GDM1 (cell line): ENCODE measurements around the gene PYGO1.
"Not testable (repeated sequence)": the region's sequence is repeated elsewhere in the genome, so short reads cannot be mapped to it uniquely, and the experiment has no call there.

ENCODE experiments used
- DNase-seq: peaks from one replicate; lab custom pipeline; 2025; lab: John Stamatoyannopoulos, UW

Gene PYGO1, protein sequence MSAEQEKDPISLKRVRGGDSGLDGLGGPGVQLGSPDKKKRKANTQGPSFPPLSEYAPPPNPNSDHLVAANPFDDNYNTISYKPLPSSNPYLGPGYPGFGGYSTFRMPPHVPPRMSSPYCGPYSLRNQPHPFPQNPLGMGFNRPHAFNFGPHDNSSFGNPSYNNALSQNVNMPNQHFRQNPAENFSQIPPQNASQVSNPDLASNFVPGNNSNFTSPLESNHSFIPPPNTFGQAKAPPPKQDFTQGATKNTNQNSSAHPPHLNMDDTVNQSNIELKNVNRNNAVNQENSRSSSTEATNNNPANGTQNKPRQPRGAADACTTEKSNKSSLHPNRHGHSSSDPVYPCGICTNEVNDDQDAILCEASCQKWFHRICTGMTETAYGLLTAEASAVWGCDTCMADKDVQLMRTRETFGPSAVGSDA

DNA sequence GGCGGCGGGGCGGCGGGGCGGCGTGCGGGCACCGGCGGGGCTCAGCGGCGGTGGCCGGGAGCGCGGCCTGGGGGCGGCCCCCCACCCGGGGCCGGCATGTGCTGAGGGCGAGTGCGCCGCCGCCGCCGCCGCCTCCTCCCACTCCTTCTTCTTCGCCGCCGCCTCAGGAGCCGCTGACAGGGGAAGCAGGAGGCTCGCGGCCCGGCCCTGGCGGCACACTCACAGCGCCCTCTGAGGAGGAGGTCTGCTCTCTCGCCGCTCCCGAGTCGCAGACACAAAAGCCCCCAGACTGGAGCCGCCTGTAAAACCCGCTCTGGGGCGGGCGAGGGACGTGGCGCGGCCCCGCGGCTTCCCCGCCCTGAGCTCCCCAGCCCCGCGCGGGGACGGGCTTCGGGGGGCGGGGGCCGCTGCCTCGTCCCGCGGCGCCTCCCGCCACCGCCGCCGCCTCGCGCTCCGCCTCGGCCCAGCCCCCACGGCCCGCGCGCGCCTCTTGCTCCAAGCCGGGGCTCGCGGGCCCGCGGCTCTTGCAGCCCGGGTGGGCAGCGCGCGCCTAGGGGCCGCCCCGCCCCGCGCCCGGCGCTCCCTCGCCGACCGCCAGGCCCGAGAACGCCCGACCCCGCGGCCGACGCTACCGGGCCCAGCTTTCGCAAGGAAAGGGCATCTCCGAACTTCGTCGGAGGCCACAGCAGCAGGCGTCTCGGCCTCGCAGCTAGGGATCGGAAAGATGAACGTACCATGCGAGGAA lies at the start of gene PYGO1:
TSS of gene PYGO1 (minus strand) at position 276 of the 745 bp plus-strand sequence. CDS start 462 bp downstream, outside the sequence.
- DNase-seq = peak; percentile 43

DNA sequence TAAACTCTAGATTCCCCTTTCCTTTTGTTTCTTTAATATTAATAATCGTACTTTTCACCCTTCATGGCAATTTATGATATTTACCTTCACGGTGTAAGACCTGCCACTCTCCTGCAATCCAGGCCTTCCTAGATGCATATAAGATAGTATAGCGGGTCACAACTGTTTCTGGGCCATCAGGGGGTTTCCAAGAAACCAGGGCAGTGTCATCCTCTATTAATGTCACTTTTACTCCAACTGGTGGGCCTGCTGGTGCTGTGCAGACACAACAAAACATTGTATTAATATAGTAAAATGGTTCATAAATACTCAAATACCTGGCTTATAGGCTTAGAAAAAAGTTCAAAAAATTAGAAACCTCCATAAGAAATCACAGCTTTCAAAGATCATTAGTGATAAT lies 48.9 kb upstream of the PYGO1 start:
- no peak for DNase-seq

DNA sequence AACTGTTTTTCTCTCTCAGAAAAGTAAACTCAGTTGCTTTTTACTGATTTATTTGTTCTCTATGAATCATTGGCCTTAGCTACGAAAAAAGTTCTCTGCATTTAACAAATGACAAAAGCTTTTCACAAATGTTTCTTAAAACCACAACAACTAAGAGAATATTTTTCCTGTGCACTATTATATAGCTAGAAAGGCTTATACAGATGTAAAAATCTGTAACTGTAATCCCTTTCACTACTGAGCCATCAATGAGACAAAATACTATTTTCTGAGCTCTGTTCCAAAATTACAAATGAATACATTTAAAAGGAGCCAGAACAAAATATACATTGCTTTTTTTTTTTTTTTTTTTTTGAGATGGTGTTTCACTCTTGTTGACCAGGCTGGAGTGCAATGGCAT lies 45.6 kb upstream of the PYGO1 start:
- no peak for DNase-seq

DNA sequence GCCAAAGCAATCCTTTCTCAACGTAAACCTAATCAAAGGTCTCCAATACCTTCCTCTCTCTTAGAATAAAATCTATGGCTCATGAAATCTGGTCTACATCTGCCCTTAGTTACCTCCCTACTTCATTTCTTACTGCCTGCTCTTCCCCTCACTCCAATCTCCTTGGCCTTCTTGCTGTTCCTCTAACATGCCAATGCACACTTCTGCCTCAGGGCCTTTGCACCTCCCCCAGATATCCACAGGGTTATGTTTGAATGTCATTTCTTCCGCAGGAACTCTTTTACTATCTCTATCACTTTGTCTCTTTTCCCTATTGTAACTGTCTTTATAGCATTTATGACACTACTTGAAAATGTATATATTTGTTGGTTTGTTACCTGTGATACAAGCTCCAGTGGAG lies 44.3 kb upstream of the PYGO1 start:
- no peak for DNase-seq

DNA sequence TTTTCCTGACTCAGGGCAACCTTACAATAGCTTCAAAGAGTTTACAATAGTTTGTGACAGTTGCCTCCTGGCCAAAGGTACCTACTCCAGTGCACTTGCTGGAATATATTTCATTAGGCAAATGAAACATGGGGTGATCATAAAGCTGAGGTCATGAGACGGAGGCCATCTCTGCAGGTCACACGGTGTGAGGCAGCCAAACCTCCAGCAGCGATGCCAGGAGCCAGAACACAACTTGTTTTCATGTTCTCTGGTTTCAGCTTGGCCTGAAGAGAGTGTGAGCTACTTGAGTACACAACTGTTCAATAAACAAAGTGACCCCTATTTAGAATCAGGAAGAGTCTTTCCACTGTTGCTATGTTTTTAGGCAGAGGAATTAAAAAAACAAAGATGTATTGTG lies 42.7 kb upstream of the PYGO1 start:
- DNase-seq = no peak

DNA sequence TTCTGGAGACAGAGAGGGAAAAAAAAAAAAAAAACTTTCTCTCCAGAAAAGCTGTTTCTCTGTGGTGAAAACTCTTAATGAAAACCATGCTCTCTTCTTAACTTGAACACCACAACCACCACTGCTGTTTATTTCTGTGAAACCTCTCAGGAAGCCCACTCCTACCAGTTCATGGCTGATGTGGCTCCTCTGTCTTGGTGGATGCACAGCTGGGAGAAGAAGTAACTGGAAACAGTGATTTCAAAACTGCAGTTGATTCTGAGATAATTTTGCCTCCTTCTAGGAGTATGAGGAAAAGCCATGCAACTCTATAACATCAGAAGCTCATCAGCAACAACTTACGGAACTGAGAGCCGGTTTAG lies 40.2 kb upstream of the PYGO1 start:
- DNase-seq = no peak

DNA sequence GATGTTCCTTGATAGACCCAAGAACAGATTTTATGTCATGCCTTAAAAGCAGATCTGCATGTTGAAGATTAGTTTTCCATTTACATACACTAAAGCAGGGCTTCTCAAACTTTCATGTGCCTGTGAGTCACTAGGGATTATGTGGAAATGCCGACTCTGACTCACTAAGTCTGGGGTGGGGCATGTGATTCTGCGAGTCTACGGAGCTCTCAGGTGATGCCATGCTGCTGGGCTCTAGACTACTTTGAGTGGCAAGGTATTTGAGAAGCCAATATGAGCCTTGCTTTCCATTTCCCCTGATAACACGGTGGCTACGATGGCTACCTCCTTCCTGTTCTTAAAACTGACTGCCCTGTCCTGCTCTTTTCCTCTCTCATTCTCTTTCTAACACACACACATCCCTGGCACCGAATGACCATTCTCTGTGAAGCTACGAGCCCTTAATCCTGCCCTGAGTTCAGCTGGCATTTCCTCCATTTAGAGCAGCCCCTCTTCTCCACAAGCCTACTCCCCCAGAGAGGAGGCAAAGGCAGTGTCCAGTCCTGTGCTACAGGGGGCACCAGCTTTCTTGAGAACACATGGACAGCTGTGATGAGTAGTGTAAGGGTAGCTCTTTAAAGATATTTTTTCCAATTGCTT lies 39.7 kb upstream of the PYGO1 start:
- DNase-seq = no peak

DNA sequence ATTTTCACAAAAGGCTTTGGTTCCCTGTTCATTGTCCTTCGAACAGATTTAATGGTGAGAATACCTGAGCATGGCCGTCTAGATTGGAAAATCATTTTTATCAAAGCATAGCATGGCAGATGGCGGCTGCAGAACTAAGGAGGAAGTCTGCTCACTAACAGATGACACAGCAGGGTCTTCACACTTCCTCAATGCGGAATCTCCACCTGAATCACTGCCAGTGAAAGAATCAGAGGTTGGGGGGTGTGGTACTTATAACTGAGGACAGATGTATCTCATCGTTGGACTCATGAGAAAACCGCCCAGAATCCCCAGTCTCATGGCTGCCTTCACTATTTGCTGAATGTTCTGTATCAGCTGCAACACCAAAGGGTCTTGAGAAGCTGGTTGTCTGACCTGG lies 31.6 kb upstream of the PYGO1 start:
- no peak for DNase-seq

DNA sequence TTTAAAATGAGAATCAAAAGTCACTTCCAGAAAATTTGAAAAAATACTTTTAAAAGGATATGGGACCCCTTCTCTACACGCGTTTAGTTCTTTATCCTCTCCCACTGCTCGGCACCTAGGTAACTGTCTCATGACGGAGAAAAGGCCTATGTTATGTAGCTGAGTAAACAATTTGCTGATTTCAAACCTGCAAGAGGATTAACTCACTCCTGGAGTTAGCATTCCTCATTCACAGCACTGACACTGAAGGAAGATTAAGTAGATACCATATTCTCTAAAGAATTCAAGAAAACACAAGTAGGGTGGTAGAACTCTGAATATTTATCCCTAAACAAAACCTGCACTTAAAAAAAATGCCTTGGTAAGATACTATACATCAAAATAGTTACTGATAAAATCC lies 30.2 kb upstream of the PYGO1 start:
- no peak for DNase-seq

DNA sequence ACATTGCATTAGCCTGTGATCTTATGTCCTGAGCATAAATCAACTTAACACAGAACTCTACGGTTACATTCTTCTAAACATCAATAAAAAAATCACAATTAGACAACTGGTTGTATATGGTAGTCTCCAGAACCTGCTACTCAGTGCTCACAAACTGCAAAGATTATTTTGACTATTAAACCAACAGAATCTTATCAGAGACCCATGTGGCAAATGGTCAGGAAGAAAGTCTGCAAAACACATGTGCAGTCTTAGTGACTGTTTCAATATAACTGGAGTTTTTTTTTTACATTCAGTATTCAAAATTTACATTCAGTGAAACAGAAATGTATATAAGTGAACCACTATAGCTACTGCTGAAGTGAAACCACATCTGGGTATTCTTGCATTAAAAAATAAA lies 27.3 kb upstream of the PYGO1 start:
- DNase-seq = no peak

DNA sequence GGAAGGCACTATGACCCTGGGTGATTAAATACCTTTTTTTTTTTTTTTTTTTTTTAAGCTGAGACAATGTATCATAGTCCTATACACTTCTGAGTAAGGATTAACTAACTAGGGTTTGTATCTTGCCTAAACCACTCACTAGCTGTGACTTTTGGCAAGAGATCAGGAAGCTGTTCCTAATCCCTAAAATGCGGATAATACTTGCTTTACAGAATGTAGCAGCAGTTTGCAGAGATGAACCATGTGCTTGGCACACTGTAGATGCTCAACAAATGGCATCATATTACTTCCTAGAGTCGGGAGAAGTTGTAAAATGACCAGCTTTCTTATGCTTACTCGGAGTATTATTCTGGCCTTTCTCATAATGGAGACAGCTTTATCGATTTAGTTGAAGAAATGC lies 25.6 kb upstream of the PYGO1 start:
- DNase-seq = no peak

DNA sequence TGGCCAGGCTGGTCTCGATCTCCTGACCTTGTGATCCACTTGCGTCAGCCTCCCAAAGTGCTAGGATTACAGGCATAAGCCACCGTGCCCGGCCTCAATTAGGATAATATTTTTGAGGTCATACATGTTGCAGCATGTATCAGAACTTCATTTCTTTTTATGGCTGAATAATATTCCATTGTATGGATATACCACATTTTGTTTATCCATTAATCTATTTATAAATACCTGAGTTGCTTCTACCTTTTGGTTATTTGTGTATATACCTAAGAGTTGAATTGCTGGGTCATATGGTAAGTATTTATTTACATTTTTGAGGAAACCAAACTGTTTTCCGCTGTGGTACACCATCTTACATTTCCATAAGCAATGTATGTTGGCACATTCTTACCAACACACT lies 18.1 kb upstream of the PYGO1 start:
- DNase-seq = no peak

DNA sequence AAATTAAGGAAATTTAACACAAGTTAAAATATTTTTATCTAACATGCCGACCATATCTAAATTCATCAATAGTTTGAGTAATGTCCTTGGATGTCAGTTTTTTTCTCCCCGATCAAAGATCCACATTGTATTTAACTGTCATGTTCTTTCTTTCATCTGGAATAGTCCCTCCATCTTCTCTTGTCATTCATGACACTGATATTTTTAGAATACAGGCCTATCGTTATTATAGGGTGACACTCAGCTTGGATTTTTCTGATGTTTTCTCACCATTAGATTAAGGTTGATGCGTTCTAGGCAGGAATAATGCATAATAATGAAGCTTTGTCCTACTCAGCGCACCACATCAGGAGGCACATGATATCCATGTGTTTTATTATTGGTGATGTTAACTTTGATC lies 13.2 kb upstream of the PYGO1 start:
- no peak for DNase-seq

DNA sequence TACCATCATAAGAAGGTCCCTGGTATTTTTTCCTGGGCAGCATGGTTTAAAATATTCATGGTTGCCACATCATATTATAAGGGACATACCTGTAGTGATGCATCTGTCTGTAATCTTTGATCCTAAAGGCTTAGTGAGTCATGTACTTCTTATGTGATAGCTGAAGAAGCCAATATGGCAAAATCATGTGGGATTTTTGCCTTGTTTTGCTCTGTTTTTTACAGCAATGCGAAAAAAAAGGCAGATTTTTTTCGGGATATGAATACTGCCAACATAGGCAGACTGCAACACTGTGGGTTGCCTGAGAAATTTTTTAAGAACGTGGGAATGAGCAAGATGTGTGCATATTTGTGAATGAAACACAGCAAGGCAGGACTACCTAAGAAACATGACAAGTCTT lies 11.3 kb upstream of the PYGO1 start:
- DNase-seq = no peak

DNA sequence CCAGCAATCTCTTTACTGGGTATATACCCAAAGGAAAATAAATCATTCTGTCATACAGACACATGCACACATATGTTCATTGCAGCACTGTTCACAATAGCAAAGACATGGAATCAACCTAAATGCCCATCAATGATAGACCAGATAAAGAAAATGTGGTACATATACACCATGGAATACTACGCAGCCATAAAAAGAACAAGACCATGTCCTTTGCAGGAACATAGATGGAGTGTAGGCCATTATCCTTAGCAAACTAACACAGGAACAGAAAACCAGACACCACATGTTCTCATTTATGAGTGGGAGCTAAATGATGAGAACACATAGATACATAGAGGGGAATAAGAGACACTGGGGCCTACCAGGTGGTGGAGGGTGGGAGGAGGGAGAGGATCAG lies 4.9 kb upstream of the PYGO1 start:
- not testable (repeated sequence) for DNase-seq

DNA sequence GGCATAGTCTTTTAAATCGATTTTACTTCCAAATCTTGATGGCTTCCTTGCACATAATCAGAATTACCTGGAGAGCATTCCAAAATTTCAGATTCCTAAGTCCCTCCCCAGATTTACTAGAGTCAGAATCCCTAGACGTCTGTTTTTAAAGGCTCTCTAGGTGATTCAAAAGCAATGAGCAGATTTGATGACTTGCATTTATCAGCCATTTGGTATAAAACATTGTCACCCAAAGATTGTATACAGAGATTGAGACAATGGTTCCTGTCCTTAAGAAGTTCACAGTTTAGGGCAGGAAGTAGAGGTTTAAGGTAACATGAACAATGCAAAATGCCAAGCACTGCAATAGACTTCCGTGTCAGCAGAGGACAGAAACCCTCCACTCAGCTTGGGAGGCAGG lies 2.6 kb upstream of the PYGO1 start:
- no peak for DNase-seq

DNA sequence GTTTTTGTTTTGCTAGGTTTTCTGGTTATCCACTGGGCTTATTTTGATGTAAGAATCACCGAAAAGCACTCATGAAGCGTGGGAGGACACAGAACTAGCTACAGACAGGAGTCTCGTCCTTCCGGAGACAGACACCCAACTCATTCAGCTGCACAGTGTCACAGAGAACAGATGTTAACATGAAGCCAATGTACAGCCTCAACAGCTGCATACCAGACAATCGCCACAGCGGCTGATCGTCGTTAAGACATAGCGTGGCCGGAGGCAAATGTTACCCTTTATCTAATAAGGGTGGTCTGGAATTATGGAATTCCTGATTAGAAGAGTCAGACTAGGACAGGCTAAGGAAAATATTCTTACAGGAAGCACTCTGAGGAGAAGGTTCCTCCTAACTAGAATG lies 1.1 kb upstream of the PYGO1 start:
- DNase-seq = no peak

DNA sequence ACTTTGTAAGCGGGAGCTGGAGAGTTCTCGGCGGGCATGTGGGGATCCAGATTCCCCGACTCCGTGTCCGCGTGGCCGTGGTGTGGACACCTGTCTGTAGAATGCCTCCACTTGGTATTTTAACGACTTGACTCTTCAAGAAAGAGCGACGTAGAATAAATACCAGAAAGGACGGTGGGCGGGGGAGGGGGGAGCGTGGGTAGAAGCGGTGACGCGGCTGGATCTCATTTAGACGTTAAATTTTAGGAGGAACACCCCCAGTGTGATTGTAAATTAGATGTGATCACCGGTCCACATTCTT lies 620 bp upstream of the PYGO1 start:
- no peak for DNase-seq

DNA sequence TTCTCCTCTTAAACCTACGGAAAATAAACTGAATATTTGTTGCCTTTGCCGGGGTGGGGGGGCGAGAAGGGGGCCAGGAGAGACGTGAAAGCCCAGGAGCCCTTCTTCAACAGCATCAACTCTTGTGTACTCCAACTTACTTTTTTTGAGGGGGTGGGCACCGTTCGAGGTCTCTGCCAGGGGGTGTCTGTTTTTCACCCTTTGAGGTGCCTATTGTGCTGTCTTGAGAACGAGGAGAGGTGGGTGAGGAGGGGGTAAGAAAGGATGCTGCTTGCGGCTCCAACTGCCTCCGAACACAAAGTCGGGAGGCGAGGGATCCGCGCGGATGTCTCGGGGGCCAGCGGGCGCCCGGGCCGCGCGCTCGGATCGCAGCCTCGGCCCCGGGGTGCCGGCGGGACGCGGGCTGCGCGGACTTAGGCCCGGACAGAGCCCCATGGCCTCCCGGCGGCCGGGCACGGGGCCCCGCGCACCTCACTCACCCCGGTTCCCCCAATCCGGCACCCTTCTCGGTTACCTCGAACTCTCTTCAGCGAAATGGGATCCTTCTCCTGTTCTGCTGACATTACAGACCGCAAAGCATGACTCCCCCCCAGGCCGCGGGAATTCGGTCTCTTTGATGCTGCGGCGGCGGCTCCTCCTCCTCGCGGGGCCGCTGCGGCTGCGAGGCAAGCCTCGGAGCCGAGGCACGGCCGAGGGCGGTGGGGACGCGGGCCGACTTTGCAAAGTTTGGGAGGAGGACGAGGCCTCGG lies 650 bp downstream of the PYGO1 start:
- no peak for DNase-seq

DNA sequence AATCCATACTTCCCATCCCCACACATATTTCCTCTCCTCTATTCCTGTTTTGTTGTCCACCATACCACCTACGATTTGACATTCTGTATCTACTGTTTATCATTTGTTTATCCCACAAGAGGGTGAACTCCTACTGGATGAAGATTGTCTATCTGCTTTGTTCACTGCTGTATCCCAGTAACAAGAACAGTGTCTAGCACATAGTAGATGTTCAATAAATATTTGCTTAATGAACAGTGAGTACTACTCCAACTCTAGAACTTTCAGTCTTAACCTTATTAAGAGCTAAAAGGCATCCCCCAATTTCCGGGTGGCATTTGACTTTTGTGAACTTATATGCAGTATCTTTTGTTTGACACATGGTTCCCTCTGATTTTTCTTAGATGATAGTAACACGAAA lies 1.3 kb downstream of the PYGO1 start:
- DNase-seq = no peak

DNA sequence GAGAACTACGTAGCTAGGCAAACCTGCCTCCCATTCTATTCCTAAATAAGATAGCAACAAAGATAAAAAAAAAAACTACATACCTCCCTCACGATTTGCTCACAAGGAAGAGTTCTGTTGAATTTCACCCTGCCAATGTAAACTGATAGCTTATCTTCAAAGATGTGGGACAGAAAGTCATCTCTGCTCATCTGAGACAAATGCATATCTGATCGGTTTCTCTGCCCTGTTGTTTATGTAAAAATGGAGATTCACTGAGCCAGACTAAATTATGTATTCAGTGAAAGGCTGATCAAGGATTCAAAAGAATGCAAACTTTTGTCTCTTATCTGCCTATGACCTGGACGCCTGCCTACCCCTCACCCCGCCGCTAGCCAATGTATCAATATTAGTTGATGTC lies 11.2 kb downstream of the PYGO1 start:
- DNase-seq = no peak

DNA sequence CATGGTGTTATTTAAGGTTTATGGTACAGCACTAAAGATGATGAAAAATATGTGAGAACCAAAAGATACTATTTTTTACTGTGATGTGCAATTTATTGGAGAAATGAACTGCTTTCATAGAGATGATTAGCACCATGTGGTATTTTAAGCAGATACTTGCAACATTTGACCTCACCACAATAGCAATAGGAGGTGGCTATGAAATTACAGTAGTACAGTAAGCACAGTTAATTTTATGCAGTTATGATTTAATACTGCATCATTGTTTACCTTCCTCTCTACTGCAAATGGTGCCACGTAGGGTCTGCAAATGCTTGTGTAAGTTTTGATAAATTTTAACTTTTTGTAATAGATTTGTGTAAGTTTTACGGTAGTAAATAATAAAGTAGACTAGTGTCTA lies 14.0 kb downstream of the PYGO1 start:
- no peak for DNase-seq

DNA sequence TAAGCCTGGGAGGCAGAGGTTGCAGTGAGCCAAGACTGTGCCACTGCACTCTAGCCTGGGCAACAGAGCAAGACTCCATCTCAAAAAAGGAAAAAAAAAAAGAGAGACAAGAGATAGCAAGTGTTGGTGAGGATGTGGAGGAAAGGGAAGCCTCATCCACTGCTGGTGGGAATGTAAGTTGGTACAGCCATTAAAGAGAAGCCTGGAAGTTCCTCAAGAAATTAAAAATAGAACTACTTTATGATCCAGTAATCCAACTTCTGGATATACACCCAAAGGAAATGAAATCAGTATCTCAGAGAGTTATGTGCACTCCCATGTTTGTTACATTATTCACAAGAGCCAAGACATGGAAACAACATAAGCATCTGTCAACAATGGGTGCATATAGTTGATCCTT lies 14.9 kb downstream of the PYGO1 start:
- DNase-seq = no peak
